Camera-type eye (tissue), 1 donor: ENCODE data around the gene ST8SIA6. TPM values are rescaled to one million over a fixed set of nuclear protein-coding genes. Genes with fewer than 3 reads are reported as not detected.

Experiments
- total RNA-seq: library from RNA; depleted of rRNA; stranded (reverse); fragments of >200 nt; gene quantifications from one replicate; pipeline ENCODE4 v1.2.3, GENCODE V29; 2014

ST8SIA6 gene, protein sequence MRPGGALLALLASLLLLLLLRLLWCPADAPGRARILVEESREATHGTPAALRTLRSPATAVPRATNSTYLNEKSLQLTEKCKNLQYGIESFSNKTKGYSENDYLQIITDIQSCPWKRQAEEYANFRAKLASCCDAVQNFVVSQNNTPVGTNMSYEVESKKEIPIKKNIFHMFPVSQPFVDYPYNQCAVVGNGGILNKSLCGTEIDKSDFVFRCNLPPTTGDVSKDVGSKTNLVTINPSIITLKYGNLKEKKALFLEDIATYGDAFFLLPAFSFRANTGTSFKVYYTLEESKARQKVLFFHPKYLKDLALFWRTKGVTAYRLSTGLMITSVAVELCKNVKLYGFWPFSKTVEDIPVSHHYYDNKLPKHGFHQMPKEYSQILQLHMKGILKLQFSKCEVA
- 4.4 TPM for total RNA-seq

GRCh38 chr10:17454161-17455014 is at the start of gene ST8SIA6:
TSS of gene ST8SIA6 (minus strand) at chr10:17454595. CDS start at chr10:17454255, 340 bp downstream.

Other genes with a start within 250 kb of the ST8SIA6 start
- gene VIM, start 226.4 kb downstream of the ST8SIA6 start, total RNA-seq = 1,950 TPM
- 12.9 TPM for gene HACD1, start 162.8 kb upstream of the ST8SIA6 start, total RNA-seq
- gene STAM, start 189.6 kb upstream of the ST8SIA6 start, total RNA-seq = 42.2 TPM